ENCODE results near the gene VPS13C.

VPS13C gene

DNA sequence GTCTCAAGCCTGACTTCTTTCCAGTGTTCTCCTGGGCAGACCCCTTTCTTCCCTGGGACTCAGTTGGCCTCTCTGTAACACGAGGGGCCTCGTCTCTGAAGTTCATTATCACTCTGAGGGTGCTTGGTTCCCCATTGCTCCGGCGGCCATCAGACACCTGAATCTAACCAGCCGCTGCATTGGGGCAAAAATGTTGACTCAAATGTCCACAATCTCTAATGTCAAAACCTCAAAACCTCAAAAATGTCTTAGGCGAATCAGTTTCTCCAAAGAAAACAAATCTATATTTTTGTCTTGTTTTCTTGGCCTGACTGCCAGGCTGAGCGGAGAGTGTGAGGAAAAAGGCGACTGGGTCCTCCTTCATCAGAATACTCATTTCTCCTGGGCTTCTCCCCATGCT, 220.7 kb downstream of the VPS13C start:
- TF ChIP-seq, protein P1, sequence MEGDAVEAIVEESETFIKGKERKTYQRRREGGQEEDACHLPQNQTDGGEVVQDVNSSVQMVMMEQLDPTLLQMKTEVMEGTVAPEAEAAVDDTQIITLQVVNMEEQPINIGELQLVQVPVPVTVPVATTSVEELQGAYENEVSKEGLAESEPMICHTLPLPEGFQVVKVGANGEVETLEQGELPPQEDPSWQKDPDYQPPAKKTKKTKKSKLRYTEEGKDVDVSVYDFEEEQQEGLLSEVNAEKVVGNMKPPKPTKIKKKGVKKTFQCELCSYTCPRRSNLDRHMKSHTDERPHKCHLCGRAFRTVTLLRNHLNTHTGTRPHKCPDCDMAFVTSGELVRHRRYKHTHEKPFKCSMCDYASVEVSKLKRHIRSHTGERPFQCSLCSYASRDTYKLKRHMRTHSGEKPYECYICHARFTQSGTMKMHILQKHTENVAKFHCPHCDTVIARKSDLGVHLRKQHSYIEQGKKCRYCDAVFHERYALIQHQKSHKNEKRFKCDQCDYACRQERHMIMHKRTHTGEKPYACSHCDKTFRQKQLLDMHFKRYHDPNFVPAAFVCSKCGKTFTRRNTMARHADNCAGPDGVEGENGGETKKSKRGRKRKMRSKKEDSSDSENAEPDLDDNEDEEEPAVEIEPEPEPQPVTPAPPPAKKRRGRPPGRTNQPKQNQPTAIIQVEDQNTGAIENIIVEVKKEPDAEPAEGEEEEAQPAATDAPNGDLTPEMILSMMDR (IDR thresholded peaks at IDR 0.05; ENCODE audit: low read depth, low read length): no peak
- no peak overlapping the region for H3K4me3 ChIP-seq (replicated peaks in 1 of 2; ENCODE audit: low read depth in 2 of 2, low read length in 2 of 2)
- DNase-seq (ENCODE audit: low read depth in 2 of 2): peak in 1 of 2 donors; percentile 53

- TF ChIP-seq, protein P1 (IDR thresholded peaks at IDR 0.05; ENCODE audit: low read depth, low read length): peak; percentile 91
- peak; percentile 70 to 71 for DNase-seq (ENCODE audit: low read depth in 2 of 2)
- H3K4me3 ChIP-seq (replicated peaks in 1 of 2; ENCODE audit: low read depth in 2 of 2, low read length in 2 of 2): no peak overlapping the region
Measured at GRCh38 chr15:61835496-61836106, 224.6 kb downstream of the VPS13C start.

DNA sequence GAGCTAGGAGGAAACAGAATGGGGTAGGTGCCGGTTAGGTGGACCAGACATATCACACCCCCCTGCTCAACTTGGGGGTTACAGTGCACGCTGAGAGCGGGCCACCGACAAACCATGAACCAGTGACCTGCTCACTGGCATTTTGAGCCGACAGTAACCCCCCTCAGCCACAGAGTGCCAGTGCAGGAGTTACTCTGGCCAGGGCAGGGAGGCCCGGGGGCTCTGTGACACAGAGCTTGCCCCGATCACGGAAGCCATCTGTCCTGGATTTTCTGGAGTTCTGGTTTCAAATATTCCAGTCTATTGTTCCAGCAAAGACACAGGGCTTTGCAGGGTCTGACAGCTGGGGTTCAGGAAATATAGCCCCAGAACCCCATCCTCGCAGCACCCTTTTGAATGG, 225.2 kb downstream of the VPS13C start:
- TF ChIP-seq, protein P1 (IDR thresholded peaks at IDR 0.05; ENCODE audit: low read depth, low read length): no peak
- DNase-seq (ENCODE audit: low read depth in 2 of 2): no peak
- no peak overlapping the region for H3K4me3 ChIP-seq (replicated peaks in 1 of 2; ENCODE audit: low read depth in 2 of 2, low read length in 2 of 2)

GRCh38 chr15:61834076-61834697, 226.1 kb downstream of the VPS13C start:
- peak; percentile 85 to 89 for DNase-seq (ENCODE audit: low read depth in 2 of 2)
- H3K4me3 ChIP-seq (replicated peaks in 1 of 2; ENCODE audit: low read depth in 2 of 2, low read length in 2 of 2): no peak overlapping the region
- TF ChIP-seq, protein P1 (IDR thresholded peaks at IDR 0.05; ENCODE audit: low read depth, low read length): peak; percentile 97

- H3K4me3 ChIP-seq (replicated peaks in 1 of 2; ENCODE audit: low read depth in 2 of 2, low read length in 2 of 2): no peak overlapping the region
- no peak for DNase-seq (ENCODE audit: low read depth in 2 of 2)
- TF ChIP-seq, protein P1 (IDR thresholded peaks at IDR 0.05; ENCODE audit: low read depth, low read length): no peak
Measured at GRCh38 chr15:61832223-61832622, 228.0 kb downstream of the VPS13C start.

- TF ChIP-seq, protein P1 (IDR thresholded peaks at IDR 0.05; ENCODE audit: low read depth, low read length): no peak
- DNase-seq (ENCODE audit: low read depth in 2 of 2): no peak
- no peak overlapping the region for H3K4me3 ChIP-seq (replicated peaks in 1 of 2; ENCODE audit: low read depth in 2 of 2, low read length in 2 of 2)
Measured at GRCh38 chr15:61831505-61831921, 228.7 kb downstream of the VPS13C start.

All from cardiac fibroblast (primary cell).